Measurements from ENCODE around the gene GNG4. TPM values are rescaled to one million over a fixed set of nuclear protein-coding genes. Genes with fewer than 3 reads are reported as not detected.

Gene GNG4
- total and polyA plus RNA-seq, 2 of the 4 experiments (the other 2 are of a cell fraction), result 0.18 to 0.29 TPM

DNA sequence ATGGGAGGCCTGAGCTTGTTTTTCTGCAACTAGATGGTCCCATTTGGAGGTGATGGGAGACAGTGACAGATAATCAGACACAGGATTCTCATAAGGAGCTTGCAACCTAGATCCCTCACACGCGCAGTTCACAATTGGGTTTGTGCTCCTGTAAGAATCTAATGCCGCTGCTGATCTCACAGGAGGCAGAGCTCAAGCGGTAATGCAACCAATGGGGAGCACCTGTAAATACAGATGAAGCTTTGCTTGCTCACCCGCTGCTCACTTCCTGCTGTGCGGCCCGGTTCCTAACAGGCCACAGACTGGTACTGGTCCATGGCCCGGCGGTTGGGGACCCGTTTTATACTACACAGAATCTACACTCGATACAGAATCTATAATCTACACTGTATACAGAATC, 92.8 kb downstream of the GNG4 start:
- H2BK20ac ChIP-seq (ENCODE audit: low read depth, low read length), result no peak overlapping the region
- no peak overlapping the region for H3K9ac ChIP-seq (ENCODE audit: low read depth, low read length)

More for the DNA sequence above, 92.8 kb downstream of the GNG4 start:
- Histone ChIP-seq H3K23ac (ENCODE audit: low read depth, low read length) (no peak overlapping the region), H2BK5ac (ENCODE audit: low read depth, low read length, poor library complexity, severe bottlenecking) (no peak overlapping the region), H2BK120ac (ENCODE audit: low read depth, low read length) (no peak overlapping the region), H2AK5ac (ENCODE audit: low read depth, low read length) (no peak overlapping the region), H3K27ac (ENCODE audit: insufficient read depth, low read length) (no peak overlapping the region), H3K27me3 (ENCODE audit: control insufficient read depth, insufficient read depth, low read length) (peaks cover 2% of the 10 kb centered on the region; the same call in 1 of the 2 replicates), H4K91ac (ENCODE audit: insufficient read depth, low read depth, low read length) (no peak overlapping the region), H2BK15ac (ENCODE audit: low read depth, low read length) (no peak overlapping the region), H4K5ac (ENCODE audit: low read depth, low read length) (no peak overlapping the region), H3K36me3 (ENCODE audit: control insufficient read depth, insufficient read depth, low read length) (no peaks in the 10 kb centered on the region), H3K14ac (replicated peaks; ENCODE audit: low read depth, low read length) (no peak overlapping the region), H3K9me3 (ENCODE audit: control insufficient read depth, insufficient read depth, low read length) (no peaks in the 10 kb centered on the region), H3K79me1 (ENCODE audit: low read depth in 1 of 2, low read length in 2 of 2) (no peaks in the 10 kb centered on the region), H3K4me1 (ENCODE audit: control insufficient read depth, insufficient read depth, low read length) (no peaks in the 10 kb centered on the region), H3K18ac (ENCODE audit: low read depth, low read length) (no peak overlapping the region), H4K8ac (ENCODE audit: low read depth in 2 of 2, low read length in 2 of 2) (no peak overlapping the region), H3K9me1 (ENCODE audit: insufficient read depth, low read length) (no peaks in the 10 kb centered on the region), H3K4me2 (ENCODE audit: low read depth, low read length) (no peak overlapping the region), H3K4me3 (ENCODE audit: insufficient read depth, low read depth, low read length) (no peak overlapping the region), H3K4ac (ENCODE audit: low read depth, low read length) (no peak overlapping the region), H2AFZ (replicated peaks; ENCODE audit: low read length, poor library complexity) (no peak overlapping the region), H3K56ac (ENCODE audit: extremely low read depth, insufficient read depth, low read length) (no peak overlapping the region), H2AK9ac (replicated peaks; ENCODE audit: low read depth, low read length, poor library complexity) (no peak overlapping the region), H4K20me1 (ENCODE audit: insufficient read depth, low read length) (no peaks in the 10 kb centered on the region)
- in situ Hi-C loops (cut with MboI; ENCODE audit: low sequenced_read_pairs), result no loop called here
- ATAC-seq (ENCODE audit: low read depth), result no peak
- WGBS, 2 experiments (ENCODE audit: extremely low coverage in 2 of 2, insufficient read length in 1 of 2), result 96% methylated on average over 8 of the region's 11 CpGs; no CpG with 5 or more reads in 1 of the 2 experiments
- dilution Hi-C loops (cut with HindIII; ENCODE audit: low sequenced_read_pairs, unreplicated experiment), result no loop called here
- intact Hi-C loops (cut with micrococcal nuclease), result no loop called here
- no peak for DNase-seq
- TF ChIP-seq FOS (IDR thresholded peaks at IDR 0.05; ENCODE audit: low read depth, low read length) (no peak), RCOR1 (IDR thresholded peaks at IDR 0.05; ENCODE audit: insufficient replicate concordance, low read length) (no peak), SMC3 (IDR thresholded peaks at IDR 0.05; ENCODE audit: low read depth, low read length) (no peak), POLR2A (IDR thresholded peaks at IDR 0.05; ENCODE audit: low read depth, low read length) (no peak), NFE2L2 (IDR thresholded peaks at IDR 0.05; ENCODE audit: low read depth, low read length) (no peak), MXI1 (IDR thresholded peaks at IDR 0.05; ENCODE audit: borderline replicate concordance, low read depth, low read length) (no peak), RFX5 (IDR thresholded peaks at IDR 0.05; ENCODE audit: low read depth, low read length) (no peak), BHLHE40 (IDR thresholded peaks at IDR 0.05; ENCODE audit: low read depth, low read length) (no peak), RAD21 (IDR thresholded peaks at IDR 0.05; ENCODE audit: low read length) (no peak), MAZ (IDR thresholded peaks at IDR 0.05; ENCODE audit: borderline replicate concordance, low read depth, low read length) (no peak), MAFK (IDR thresholded peaks at IDR 0.05; ENCODE audit: low read depth, low read length) (no peak), CHD1 (IDR thresholded peaks at IDR 0.05; ENCODE audit: low read depth, low read length) (no peak), CEBPB (IDR thresholded peaks at IDR 0.05; ENCODE audit: low read depth, low read length) (no peak)
- TF ChIP-seq, protein P1, sequence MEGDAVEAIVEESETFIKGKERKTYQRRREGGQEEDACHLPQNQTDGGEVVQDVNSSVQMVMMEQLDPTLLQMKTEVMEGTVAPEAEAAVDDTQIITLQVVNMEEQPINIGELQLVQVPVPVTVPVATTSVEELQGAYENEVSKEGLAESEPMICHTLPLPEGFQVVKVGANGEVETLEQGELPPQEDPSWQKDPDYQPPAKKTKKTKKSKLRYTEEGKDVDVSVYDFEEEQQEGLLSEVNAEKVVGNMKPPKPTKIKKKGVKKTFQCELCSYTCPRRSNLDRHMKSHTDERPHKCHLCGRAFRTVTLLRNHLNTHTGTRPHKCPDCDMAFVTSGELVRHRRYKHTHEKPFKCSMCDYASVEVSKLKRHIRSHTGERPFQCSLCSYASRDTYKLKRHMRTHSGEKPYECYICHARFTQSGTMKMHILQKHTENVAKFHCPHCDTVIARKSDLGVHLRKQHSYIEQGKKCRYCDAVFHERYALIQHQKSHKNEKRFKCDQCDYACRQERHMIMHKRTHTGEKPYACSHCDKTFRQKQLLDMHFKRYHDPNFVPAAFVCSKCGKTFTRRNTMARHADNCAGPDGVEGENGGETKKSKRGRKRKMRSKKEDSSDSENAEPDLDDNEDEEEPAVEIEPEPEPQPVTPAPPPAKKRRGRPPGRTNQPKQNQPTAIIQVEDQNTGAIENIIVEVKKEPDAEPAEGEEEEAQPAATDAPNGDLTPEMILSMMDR (conservative IDR thresholded peaks at IDR 0.05; ENCODE audit: low read depth, low read length), result no peak
- TF ChIP-seq, protein P2, sequence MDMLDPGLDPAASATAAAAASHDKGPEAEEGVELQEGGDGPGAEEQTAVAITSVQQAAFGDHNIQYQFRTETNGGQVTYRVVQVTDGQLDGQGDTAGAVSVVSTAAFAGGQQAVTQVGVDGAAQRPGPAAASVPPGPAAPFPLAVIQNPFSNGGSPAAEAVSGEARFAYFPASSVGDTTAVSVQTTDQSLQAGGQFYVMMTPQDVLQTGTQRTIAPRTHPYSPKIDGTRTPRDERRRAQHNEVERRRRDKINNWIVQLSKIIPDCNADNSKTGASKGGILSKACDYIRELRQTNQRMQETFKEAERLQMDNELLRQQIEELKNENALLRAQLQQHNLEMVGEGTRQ (IDR thresholded peaks at IDR 0.05; ENCODE audit: low read depth, low read length), result no peak
- TF ChIP-seq, protein P3, sequence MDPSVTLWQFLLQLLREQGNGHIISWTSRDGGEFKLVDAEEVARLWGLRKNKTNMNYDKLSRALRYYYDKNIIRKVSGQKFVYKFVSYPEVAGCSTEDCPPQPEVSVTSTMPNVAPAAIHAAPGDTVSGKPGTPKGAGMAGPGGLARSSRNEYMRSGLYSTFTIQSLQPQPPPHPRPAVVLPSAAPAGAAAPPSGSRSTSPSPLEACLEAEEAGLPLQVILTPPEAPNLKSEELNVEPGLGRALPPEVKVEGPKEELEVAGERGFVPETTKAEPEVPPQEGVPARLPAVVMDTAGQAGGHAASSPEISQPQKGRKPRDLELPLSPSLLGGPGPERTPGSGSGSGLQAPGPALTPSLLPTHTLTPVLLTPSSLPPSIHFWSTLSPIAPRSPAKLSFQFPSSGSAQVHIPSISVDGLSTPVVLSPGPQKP (IDR thresholded peaks at IDR 0.05; ENCODE audit: borderline replicate concordance, low read depth, low read length), result no peak
- POLR2A ChIA-PET (ENCODE audit: unreplicated experiment), result no interaction called here
- no TSS peak for BruUV-seq (replicated peaks)
- CTCF ChIA-PET, result interaction anchor here (0.8 kb wide), 2 partner anchors 15 to 287 kb away, joined by 3 to 4 read pairs; no protein-coding TSS in a partner anchor
